ENCODE measurements around the gene CLIP3. TPM values are rescaled to one million over a fixed set of nuclear protein-coding genes. Genes with fewer than 3 reads are reported as not detected.

The CLIP3 gene
- total RNA-seq, 6 donors from 2014 or later: 3.0 to 13.0 (median 6.4) TPM

DNA sequence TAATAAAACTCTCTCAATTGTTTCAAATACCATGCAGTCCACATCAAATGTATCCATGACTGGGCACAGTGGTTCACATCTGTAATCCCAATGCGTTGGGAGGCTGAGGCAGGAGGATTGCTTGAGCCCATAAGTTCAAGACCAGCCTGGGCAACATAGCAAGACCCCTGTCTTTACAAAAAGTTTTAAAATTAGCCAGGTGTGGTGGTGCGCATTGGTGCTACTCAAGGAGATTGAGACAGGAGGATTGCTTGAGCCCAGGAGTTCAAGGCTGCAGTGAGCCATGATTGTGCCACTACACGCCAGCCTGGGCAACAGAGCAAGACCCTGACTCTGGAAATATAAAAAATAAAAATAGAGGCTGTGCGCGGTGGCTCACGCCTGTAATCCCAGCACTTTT lies 5.0 kb downstream of the CLIP3 start:
- peaks cover 0 to 13% (median 6%) of the 10 kb centered on the region in 4 donors for H3K36me3 ChIP-seq
- H3K9me3 ChIP-seq: no peaks in the 10 kb centered on the region
- 93 to 98% methylated on average over 6 of the region's 6 CpGs for WGBS, 2 donors

GRCh38 chr19:36026091-36026876 lies 6.4 kb downstream of the CLIP3 start:
- WGBS, 2 donors: 92 to 97% methylated on average over 38 to 49 of the region's 49 CpGs
- Histone ChIP-seq H3K9me3 (no peaks in the 10 kb centered on the region), H3K4me1 (no peaks in the 10 kb centered on the region), H3K36me3 (peaks cover 0 to 19% (median 9%) of the 10 kb centered on the region in 4 donors), H3K4me3 (no peak overlapping the region), H3K27ac (no peak overlapping the region), H3K27me3 (no peaks in the 10 kb centered on the region)
- DNase-seq (peak in 1 of 2 donors; percentile 74), ATAC-seq (ENCODE audit: low FRiP score in 2 of 2) (peak; percentile 15 to 31)
- no peak for TF ChIP-seq POLR2A (IDR thresholded peaks at IDR 0.05)
- TF ChIP-seq CTCF (IDR thresholded peaks at IDR 0.05): no peak
- no peak for TF ChIP-seq EP300 (IDR thresholded peaks at IDR 0.05)
- TF ChIP-seq POLR2AphosphoS5 (IDR thresholded peaks at IDR 0.05): no peak

More for the DNA sequence above, 5.0 kb downstream of the CLIP3 start:
- Histone ChIP-seq H3K4me1 (peaks cover 0 to 7% (median 4%) of the 10 kb centered on the region in 4 donors), H3K27me3 (peaks cover 0 to 7% (median 3%) of the 10 kb centered on the region in 4 donors), H3K4me3 (no peak overlapping the region), H3K27ac (no peak overlapping the region)
- DNase-seq (no peak), ATAC-seq (ENCODE audit: low FRiP score in 2 of 2) (no peak)
- TF ChIP-seq POLR2AphosphoS5 (IDR thresholded peaks at IDR 0.05): no peak

GRCh38 chr19:36025541-36025940 lies 7.1 kb downstream of the CLIP3 start:
- no peaks in the 10 kb centered on the region for H3K4me1 ChIP-seq
- no peak overlapping the region for H3K27ac ChIP-seq
- no peak overlapping the region for H3K4me3 ChIP-seq
- peaks cover 0 to 19% (median 9%) of the 10 kb centered on the region in 4 donors for H3K36me3 ChIP-seq
- H3K27me3 ChIP-seq: no peaks in the 10 kb centered on the region
- ATAC-seq (ENCODE audit: low FRiP score in 2 of 2) (no peak), DNase-seq (no peak)
- WGBS, 2 donors: 62 to 75% methylated on average over 1 of the region's 1 CpG
- no peaks in the 10 kb centered on the region for H3K9me3 ChIP-seq
- TF ChIP-seq EP300 (IDR thresholded peaks at IDR 0.05): no peak
- no peak for TF ChIP-seq POLR2AphosphoS5 (IDR thresholded peaks at IDR 0.05)
- TF ChIP-seq POLR2A (IDR thresholded peaks at IDR 0.05): no peak
- no peak for TF ChIP-seq CTCF (IDR thresholded peaks at IDR 0.05)

DNA sequence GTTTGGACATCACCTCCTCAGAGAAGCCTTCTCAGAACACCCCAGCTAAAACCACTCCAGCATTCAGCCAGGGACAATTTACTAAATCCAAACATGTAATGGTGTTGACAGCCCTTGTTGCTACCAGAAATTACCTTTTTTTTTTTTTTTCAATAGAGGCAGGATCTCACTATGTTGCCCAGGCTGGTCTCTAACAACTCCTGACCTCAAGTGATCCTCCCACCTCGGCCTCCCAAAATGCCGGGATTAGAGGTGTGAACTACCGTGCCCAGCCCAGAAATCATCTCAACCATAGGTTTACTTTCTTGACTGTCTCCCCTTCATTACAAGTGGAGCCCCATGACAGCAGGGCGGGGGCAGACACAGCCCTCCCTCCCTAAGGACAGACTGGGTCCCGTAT lies 9.2 kb downstream of the CLIP3 start:
- Histone ChIP-seq H3K27me3 (no peaks in the 10 kb centered on the region), H3K4me3 (no peak overlapping the region), H3K36me3 (peaks cover 0 to 19% (median 9%) of the 10 kb centered on the region in 4 donors), H3K9me3 (no peaks in the 10 kb centered on the region), H3K27ac (no peak overlapping the region), H3K4me1 (no peaks in the 10 kb centered on the region)
- WGBS, 2 donors: 95 to 99% methylated on average over 4 to 5 of the region's 5 CpGs
- TF ChIP-seq EP300 (IDR thresholded peaks at IDR 0.05): no peak
- TF ChIP-seq POLR2A (IDR thresholded peaks at IDR 0.05): no peak
- no peak for TF ChIP-seq CTCF (IDR thresholded peaks at IDR 0.05)
- TF ChIP-seq POLR2AphosphoS5 (IDR thresholded peaks at IDR 0.05): no peak
- no peak for ATAC-seq (ENCODE audit: low FRiP score in 2 of 2)
- no peak for DNase-seq

- no peak for TF ChIP-seq POLR2AphosphoS5 (IDR thresholded peaks at IDR 0.05)
- no peak for ATAC-seq (ENCODE audit: low FRiP score in 2 of 2)
- Histone ChIP-seq H3K9me3 (no peaks in the 10 kb centered on the region), H3K4me3 (no peak overlapping the region), H3K4me1 (peaks cover 0 to 7% (median 6%) of the 10 kb centered on the region in 4 donors), H3K36me3 (peaks cover 0 to 17% (median 6%) of the 10 kb centered on the region in 4 donors), H3K27me3 (no peaks in the 10 kb centered on the region), H3K27ac (no peak overlapping the region)
- WGBS, 2 donors: 89 to 90% methylated on average over 18 to 22 of the region's 22 CpGs
- no peak for DNase-seq
Measured at GRCh38 chr19:36019061-36019670, 13.5 kb downstream of the CLIP3 start.

All from upper lobe of left lung (tissue), 6 donors.